ENCODE results near the gene TMEM259. TPM values are rescaled to one million over a fixed set of nuclear protein-coding genes. Genes with fewer than 3 reads are reported as not detected.
A peak's percentile ranks its signal among the peaks of the same experiment; 100 is the strongest.

Gene TMEM259
- total and polyA plus RNA-seq, 2 of the 13 experiments (the other 11 are each of a cell fraction or from before 2014, with no cell fraction given): 64.7 to 164 TPM

- TF ChIP-seq JUNB (CRISPR knock-in tag; IDR thresholded peaks at IDR 0.05; ENCODE audit: borderline replicate concordance): no peak
- no peak for TF ChIP-seq NAIF1 (CRISPR knock-in tag; IDR thresholded peaks at IDR 0.05; ENCODE audit: borderline replicate concordance)
- no peak for TF ChIP-seq HMG20A (CRISPR knock-in tag; IDR thresholded peaks at IDR 0.05; ENCODE audit: borderline replicate concordance)
- peak; percentile 50 to 55; a peak in 3 of 4 replicates for TF ChIP-seq POLR2A (IDR thresholded peaks at IDR 0.05; ENCODE audit: insufficient read depth in 1 of 2, low read depth in 2 of 2, low read length in 2 of 2)
- no peak for TF ChIP-seq KAT8 (CRISPR knock-in tag; IDR thresholded peaks at IDR 0.05)
- TF ChIP-seq, protein P1, sequence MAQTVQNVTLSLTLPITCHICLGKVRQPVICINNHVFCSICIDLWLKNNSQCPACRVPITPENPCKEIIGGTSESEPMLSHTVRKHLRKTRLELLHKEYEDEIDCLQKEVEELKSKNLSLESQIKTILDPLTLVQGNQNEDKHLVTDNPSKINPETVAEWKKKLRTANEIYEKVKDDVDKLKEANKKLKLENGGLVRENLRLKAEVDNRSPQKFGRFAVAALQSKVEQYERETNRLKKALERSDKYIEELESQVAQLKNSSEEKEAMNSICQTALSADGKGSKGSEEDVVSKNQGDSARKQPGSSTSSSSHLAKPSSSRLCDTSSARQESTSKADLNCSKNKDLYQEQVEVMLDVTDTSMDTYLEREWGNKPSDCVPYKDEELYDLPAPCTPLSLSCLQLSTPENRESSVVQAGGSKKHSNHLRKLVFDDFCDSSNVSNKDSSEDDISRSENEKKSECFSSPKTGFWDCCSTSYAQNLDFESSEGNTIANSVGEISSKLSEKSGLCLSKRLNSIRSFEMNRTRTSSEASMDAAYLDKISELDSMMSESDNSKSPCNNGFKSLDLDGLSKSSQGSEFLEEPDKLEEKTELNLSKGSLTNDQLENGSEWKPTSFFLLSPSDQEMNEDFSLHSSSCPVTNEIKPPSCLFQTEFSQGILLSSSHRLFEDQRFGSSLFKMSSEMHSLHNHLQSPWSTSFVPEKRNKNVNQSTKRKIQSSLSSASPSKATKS (CRISPR knock-in tag; IDR thresholded peaks at IDR 0.05): no peak
- TF ChIP-seq FOSL1 (CRISPR knock-in tag; IDR thresholded peaks at IDR 0.05; ENCODE audit: borderline replicate concordance): no peak
- no peak for TF ChIP-seq ZNF180 (CRISPR knock-in tag; IDR thresholded peaks at IDR 0.05; ENCODE audit: borderline replicate concordance, low read depth)
- TF ChIP-seq, protein P2, sequence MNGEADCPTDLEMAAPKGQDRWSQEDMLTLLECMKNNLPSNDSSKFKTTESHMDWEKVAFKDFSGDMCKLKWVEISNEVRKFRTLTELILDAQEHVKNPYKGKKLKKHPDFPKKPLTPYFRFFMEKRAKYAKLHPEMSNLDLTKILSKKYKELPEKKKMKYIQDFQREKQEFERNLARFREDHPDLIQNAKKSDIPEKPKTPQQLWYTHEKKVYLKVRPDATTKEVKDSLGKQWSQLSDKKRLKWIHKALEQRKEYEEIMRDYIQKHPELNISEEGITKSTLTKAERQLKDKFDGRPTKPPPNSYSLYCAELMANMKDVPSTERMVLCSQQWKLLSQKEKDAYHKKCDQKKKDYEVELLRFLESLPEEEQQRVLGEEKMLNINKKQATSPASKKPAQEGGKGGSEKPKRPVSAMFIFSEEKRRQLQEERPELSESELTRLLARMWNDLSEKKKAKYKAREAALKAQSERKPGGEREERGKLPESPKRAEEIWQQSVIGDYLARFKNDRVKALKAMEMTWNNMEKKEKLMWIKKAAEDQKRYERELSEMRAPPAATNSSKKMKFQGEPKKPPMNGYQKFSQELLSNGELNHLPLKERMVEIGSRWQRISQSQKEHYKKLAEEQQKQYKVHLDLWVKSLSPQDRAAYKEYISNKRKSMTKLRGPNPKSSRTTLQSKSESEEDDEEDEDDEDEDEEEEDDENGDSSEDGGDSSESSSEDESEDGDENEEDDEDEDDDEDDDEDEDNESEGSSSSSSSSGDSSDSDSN (CRISPR knock-in tag; IDR thresholded peaks at IDR 0.05): peak; percentile 56; the same call in 1 of the 2 replicates
- no peak for TF ChIP-seq ZUFSP (CRISPR knock-in tag; IDR thresholded peaks at IDR 0.05; ENCODE audit: borderline replicate concordance)
- no peak for TF ChIP-seq ZNF670 (CRISPR knock-in tag; IDR thresholded peaks at IDR 0.05; ENCODE audit: borderline replicate concordance)
- no peak for TF ChIP-seq ZNF414 (CRISPR knock-in tag; IDR thresholded peaks at IDR 0.05)
- no peak for TF ChIP-seq KLF6 (CRISPR knock-in tag; IDR thresholded peaks at IDR 0.05)
These were observed 5.2 kb upstream of the TMEM259 start, which contains the start of gene CNN2 (continued) for GRCh38 chr19:1025960-1026782.

Measured in HepG2 (cell line).